ENCODE results near the gene PLEKHH1. TPM values are rescaled to one million over a fixed set of nuclear protein-coding genes. Genes with fewer than 3 reads are reported as not detected.

The PLEKHH1 gene
- polyA plus RNA-seq, 3 donors: 0.23 TPM; not detected in 2

DNA sequence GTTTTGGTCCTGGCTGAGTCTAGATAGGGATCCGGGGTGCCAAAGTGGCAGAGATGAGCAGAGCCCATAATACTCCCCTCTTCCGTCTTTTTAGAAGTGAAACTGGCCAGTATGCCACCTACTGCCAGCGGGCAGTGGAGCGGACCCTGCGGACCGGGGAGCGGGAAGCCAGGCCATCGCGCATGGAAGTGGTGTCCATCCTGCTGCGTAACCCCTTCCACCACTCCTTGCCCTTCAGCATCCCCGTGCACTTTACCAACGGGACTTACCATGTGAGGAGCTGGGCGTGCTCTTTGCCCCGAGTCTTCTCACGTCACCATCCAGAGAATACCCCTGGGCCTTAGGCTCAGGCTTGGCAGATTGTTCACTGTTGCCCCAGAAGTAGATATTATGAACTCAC lies 46.0 kb downstream of the PLEKHH1 start:
- no peaks in the 10 kb centered on the region for H3K36me3 ChIP-seq (replicated peaks in 1 of 2; ENCODE audit: control insufficient read depth in 1 of 2, insufficient read depth in 2 of 2, low read length in 2 of 2)
- peaks cover 7% of the 10 kb centered on the region for H3K4me1 Mint-ChIP-seq
- no peaks in the 10 kb centered on the region for H3K4me1 ChIP-seq (ENCODE audit: control insufficient read depth in 1 of 2, insufficient read depth in 2 of 2, low read length in 2 of 2)
- no peak for DNase-seq
- no peak overlapping the region for H3K4me2 ChIP-seq (replicated peaks; ENCODE audit: extremely low read depth, low read length, poor library complexity, severe bottlenecking)
- H3K27me3 Mint-ChIP-seq (ENCODE audit: low read depth in 3 of 3): peaks cover 0 to 8% (median 2%) of the 10 kb centered on the region in 3 donors
- no peak overlapping the region for H2AFZ ChIP-seq (ENCODE audit: insufficient read depth, low read depth, low read length, poor library complexity, severe bottlenecking)
- H3K27ac ChIP-seq (ENCODE audit: low read depth in 1 of 2, low read length in 2 of 2): no peak overlapping the region
- no peak overlapping the region for H3K9ac ChIP-seq (ENCODE audit: insufficient read depth, low read length, poor library complexity, severe bottlenecking)
- TF ChIP-seq, protein P1, sequence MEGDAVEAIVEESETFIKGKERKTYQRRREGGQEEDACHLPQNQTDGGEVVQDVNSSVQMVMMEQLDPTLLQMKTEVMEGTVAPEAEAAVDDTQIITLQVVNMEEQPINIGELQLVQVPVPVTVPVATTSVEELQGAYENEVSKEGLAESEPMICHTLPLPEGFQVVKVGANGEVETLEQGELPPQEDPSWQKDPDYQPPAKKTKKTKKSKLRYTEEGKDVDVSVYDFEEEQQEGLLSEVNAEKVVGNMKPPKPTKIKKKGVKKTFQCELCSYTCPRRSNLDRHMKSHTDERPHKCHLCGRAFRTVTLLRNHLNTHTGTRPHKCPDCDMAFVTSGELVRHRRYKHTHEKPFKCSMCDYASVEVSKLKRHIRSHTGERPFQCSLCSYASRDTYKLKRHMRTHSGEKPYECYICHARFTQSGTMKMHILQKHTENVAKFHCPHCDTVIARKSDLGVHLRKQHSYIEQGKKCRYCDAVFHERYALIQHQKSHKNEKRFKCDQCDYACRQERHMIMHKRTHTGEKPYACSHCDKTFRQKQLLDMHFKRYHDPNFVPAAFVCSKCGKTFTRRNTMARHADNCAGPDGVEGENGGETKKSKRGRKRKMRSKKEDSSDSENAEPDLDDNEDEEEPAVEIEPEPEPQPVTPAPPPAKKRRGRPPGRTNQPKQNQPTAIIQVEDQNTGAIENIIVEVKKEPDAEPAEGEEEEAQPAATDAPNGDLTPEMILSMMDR (IDR thresholded peaks at IDR 0.05): no peak
- no peak overlapping the region for H3K4me3 ChIP-seq (replicated peaks in 1 of 3; ENCODE audit: low read depth in 2 of 3, low read length in 3 of 3)
- H4K20me1 ChIP-seq (ENCODE audit: insufficient read depth, low read length): no peaks in the 10 kb centered on the region
- no peak overlapping the region for H3K4me3 Mint-ChIP-seq
- H3K27ac Mint-ChIP-seq: no peak overlapping the region
- no peaks in the 10 kb centered on the region for H3K9me3 Mint-ChIP-seq
- intact Hi-C loops (cut with micrococcal nuclease): no loop called here
- no peaks in the 10 kb centered on the region for H3K36me3 Mint-ChIP-seq
- WGBS (ENCODE audit: insufficient coverage): 80% methylated on average over 8 of the region's 15 CpGs
- H3K9me3 ChIP-seq (replicated peaks in 1 of 2; ENCODE audit: control insufficient read depth in 1 of 2, insufficient read depth in 1 of 2, low read length in 2 of 2): no peaks in the 10 kb centered on the region
- H3K79me2 ChIP-seq (ENCODE audit: insufficient read depth, low read length): no peaks in the 10 kb centered on the region
- no peaks in the 10 kb centered on the region for H3K27me3 ChIP-seq (ENCODE audit: control insufficient read depth in 2 of 2, insufficient read depth in 2 of 2, low read length in 2 of 2)

GRCh38 chr14:67579636-67580035 lies 46.5 kb downstream of the PLEKHH1 start:
- intact Hi-C loops (cut with micrococcal nuclease): loop anchor here (5.0 kb wide), 2 partner anchors 88 to 128 kb away; no protein-coding TSS in a partner anchor
- H3K9ac ChIP-seq (ENCODE audit: insufficient read depth, low read length, poor library complexity, severe bottlenecking): no peak overlapping the region
- no peak overlapping the region for H2AFZ ChIP-seq (ENCODE audit: insufficient read depth, low read depth, low read length, poor library complexity, severe bottlenecking)
- TF ChIP-seq, protein P1 (IDR thresholded peaks at IDR 0.05): no peak
- no peaks in the 10 kb centered on the region for H3K79me2 ChIP-seq (ENCODE audit: insufficient read depth, low read length)
- H3K27me3 ChIP-seq (ENCODE audit: control insufficient read depth in 2 of 2, insufficient read depth in 2 of 2, low read length in 2 of 2): no peaks in the 10 kb centered on the region
- no peak overlapping the region for H3K4me2 ChIP-seq (replicated peaks; ENCODE audit: extremely low read depth, low read length, poor library complexity, severe bottlenecking)
- Mint-ChIP-seq H3K9me3 (no peaks in the 10 kb centered on the region), H3K27me3 (ENCODE audit: low read depth in 3 of 3) (peaks cover 0 to 8% (median 2%) of the 10 kb centered on the region in 3 donors), H3K36me3 (no peaks in the 10 kb centered on the region), H3K4me3 (no peak overlapping the region), H3K4me1 (peaks cover 7% of the 10 kb centered on the region), H3K27ac (peak overlapping the region in 1 of 7 donors; percentile 12)
- no peaks in the 10 kb centered on the region for H3K4me1 ChIP-seq (ENCODE audit: control insufficient read depth in 1 of 2, insufficient read depth in 2 of 2, low read length in 2 of 2)
- H3K27ac ChIP-seq (ENCODE audit: low read depth in 1 of 2, low read length in 2 of 2): no peak overlapping the region
- H3K9me3 ChIP-seq (replicated peaks in 1 of 2; ENCODE audit: control insufficient read depth in 1 of 2, insufficient read depth in 1 of 2, low read length in 2 of 2): no peaks in the 10 kb centered on the region
- WGBS (ENCODE audit: insufficient coverage): 96% methylated on average over 4 of the region's 7 CpGs
- no peak for DNase-seq
- H3K36me3 ChIP-seq (replicated peaks in 1 of 2; ENCODE audit: control insufficient read depth in 1 of 2, insufficient read depth in 2 of 2, low read length in 2 of 2): no peaks in the 10 kb centered on the region
- no peak overlapping the region for H3K4me3 ChIP-seq (replicated peaks in 1 of 3; ENCODE audit: low read depth in 2 of 3, low read length in 3 of 3)
- no peaks in the 10 kb centered on the region for H4K20me1 ChIP-seq (ENCODE audit: insufficient read depth, low read length)

Measured in CD14-positive monocyte (primary cell).